Activated naive CD4-positive, alpha-beta T cell treated with anti-CD3 and anti-CD28 coated beads, Interleukin-2, amount 50 U/mL, for 24 hours (primary cell): ENCODE measurements around the gene AP3B1.

Experiments used
- H3K27ac Mint-ChIP-seq: one replicate; pipeline ENCODE4 v1.8.0; 2021; ENCODE audit warnings: mild to moderate bottlenecking, mixed read lengths
- H3K27me3 Mint-ChIP-seq: one replicate; pipeline ENCODE4 v1.8.0; 2021; ENCODE audit warnings: mixed read lengths
- H3K36me3 Mint-ChIP-seq: one replicate; pipeline ENCODE4 v1.8.0; 2021; ENCODE audit warnings: mixed read lengths
- H3K4me1 Mint-ChIP-seq: one replicate; pipeline ENCODE4 v1.8.0; 2021; ENCODE audit warnings: mixed read lengths
- H3K4me3 Mint-ChIP-seq: one replicate; pipeline ENCODE4 v1.8.0; 2021; ENCODE audit warnings: mild to moderate bottlenecking, mixed read lengths
- H3K9me3 Mint-ChIP-seq: one replicate; pipeline ENCODE4 v1.8.0; 2021; ENCODE audit warnings: mixed read lengths

The AP3B1 gene

GRCh38 chr5:78004559-78004958 is 289.9 kb downstream of the AP3B1 start:
- no peak overlapping the region for H3K27ac Mint-ChIP-seq

DNA sequence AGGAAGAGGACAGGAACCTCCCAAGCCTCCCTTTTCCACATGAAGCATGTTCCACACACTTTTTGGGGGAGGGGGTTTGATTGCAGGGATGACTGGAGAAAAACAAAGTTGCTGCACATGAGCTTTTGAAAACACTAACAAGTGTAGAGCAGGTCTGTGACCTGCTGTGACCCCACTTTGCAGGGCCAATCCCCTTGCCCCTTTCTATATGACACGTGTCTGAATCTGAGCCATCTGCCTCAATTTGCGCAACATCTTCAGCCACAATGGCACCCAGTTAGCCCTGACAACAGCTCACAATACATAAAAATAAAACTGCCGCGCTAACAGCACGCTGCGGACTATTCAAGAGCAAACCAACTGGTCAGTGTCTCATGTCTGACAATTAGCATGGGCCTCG is 290.6 kb downstream of the AP3B1 start:
- Mint-ChIP-seq H3K4me3 (no peak overlapping the region), H3K9me3 (no peaks in the 10 kb centered on the region), H3K36me3 (peaks cover 25% of the 10 kb centered on the region), H3K27ac (no peak overlapping the region), H3K4me1 (no peaks in the 10 kb centered on the region), H3K27me3 (no peaks in the 10 kb centered on the region)

More at GRCh38 chr5:78004559-78004958, 289.9 kb downstream of the AP3B1 start:
- Mint-ChIP-seq H3K36me3 (peaks cover 19% of the 10 kb centered on the region), H3K9me3 (no peaks in the 10 kb centered on the region), H3K4me1 (no peaks in the 10 kb centered on the region), H3K27me3 (no peaks in the 10 kb centered on the region), H3K4me3 (no peak overlapping the region)

- Mint-ChIP-seq H3K4me3 (no peak overlapping the region), H3K4me1 (no peaks in the 10 kb centered on the region), H3K27me3 (no peaks in the 10 kb centered on the region), H3K9me3 (no peaks in the 10 kb centered on the region), H3K27ac (no peak overlapping the region), H3K36me3 (peaks cover 28% of the 10 kb centered on the region)
Observed at GRCh38 chr5:78003450-78003849, 291.0 kb downstream of the AP3B1 start.

- no peaks in the 10 kb centered on the region for H3K27me3 Mint-ChIP-seq
- no peak overlapping the region for H3K27ac Mint-ChIP-seq
- H3K9me3 Mint-ChIP-seq = no peaks in the 10 kb centered on the region
- H3K36me3 Mint-ChIP-seq = peaks cover 30% of the 10 kb centered on the region
- H3K4me1 Mint-ChIP-seq = no peaks in the 10 kb centered on the region
- H3K4me3 Mint-ChIP-seq = no peak overlapping the region
Observed at GRCh38 chr5:78002690-78003089, 291.8 kb downstream of the AP3B1 start.

DNA sequence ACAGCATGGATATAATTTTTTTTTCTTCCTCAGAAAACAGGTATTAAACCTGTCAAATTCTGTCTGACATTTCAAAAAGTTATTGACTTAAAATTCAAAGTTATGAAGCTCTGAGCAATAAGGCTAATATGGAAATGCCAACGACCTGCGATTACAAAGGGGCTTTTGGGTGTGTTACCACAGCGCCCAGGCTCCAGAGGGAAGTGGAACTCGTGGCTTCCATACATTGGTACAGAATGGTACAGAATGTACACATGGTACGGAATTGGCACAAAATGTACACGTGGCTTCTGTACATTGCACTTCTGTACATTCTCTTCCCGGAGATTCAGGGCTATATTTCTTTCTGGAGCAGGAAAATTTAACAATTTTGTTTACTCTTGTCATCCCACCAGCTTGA is 293.3 kb downstream of the AP3B1 start:
- H3K36me3 Mint-ChIP-seq = peaks cover 33% of the 10 kb centered on the region
- no peaks in the 10 kb centered on the region for H3K9me3 Mint-ChIP-seq
- no peak overlapping the region for H3K27ac Mint-ChIP-seq
- no peak overlapping the region for H3K4me3 Mint-ChIP-seq
- no peaks in the 10 kb centered on the region for H3K27me3 Mint-ChIP-seq
- no peaks in the 10 kb centered on the region for H3K4me1 Mint-ChIP-seq

DNA sequence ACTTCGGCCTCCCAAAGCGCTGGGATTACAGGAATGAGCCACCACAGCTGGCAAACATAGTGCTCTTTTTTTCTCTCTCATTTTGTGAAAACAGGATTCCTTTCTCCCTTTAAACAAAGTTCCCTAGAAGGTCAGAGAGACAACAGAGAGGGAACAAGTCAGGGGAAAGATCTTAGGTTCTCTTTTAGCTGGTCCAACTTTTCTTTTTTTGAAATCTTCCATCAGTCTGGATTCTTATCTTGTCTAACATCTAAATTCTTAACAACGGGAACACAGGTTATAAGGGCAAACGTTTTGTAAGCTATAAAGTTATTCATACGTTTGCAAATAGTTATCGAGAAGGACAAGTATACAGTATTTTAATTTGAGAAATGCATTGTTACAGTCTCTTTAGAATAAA is 294.3 kb downstream of the AP3B1 start:
- Mint-ChIP-seq H3K9me3 (no peaks in the 10 kb centered on the region), H3K36me3 (peaks cover 31% of the 10 kb centered on the region), H3K4me3 (no peak overlapping the region), H3K4me1 (no peaks in the 10 kb centered on the region), H3K27me3 (no peaks in the 10 kb centered on the region), H3K27ac (no peak overlapping the region)

- H3K9me3 Mint-ChIP-seq = no peaks in the 10 kb centered on the region
- no peak overlapping the region for H3K4me3 Mint-ChIP-seq
- peaks cover 33% of the 10 kb centered on the region for H3K36me3 Mint-ChIP-seq
- no peaks in the 10 kb centered on the region for H3K27me3 Mint-ChIP-seq
- no peaks in the 10 kb centered on the region for H3K4me1 Mint-ChIP-seq
- H3K27ac Mint-ChIP-seq = no peak overlapping the region
Observed at GRCh38 chr5:77999399-77999798, 295.1 kb downstream of the AP3B1 start.

GRCh38 chr5:77996943-77997342 is 297.6 kb downstream of the AP3B1 start:
- no peak overlapping the region for H3K4me3 Mint-ChIP-seq

DNA sequence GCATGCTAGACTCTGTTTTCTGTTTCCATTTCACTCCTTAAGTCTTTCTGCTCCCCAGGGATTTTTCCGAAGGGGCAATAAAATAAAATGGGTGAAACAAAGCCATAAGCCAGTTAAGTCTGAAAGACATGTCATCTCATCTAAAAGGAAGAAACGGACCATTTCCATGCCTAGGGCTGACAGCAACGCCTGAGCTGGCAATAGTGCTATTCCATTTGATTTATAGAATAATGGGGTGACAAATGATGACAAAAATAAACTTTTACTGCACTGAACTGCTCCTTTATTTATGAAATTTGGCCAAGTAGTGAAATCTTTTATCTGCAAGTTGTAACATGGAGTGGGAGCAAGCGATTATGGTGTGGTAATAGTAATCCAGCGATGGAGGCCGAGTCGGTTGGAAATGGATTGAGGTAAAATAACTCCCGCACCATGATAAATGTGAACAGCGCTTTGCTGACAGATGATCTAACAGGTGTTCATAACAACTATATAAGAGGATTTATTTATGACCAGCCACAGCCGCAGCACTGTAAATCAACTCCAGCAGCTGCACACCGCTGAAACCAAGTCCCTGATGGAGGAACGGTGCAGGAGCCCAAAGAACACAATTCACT is 298.6 kb downstream of the AP3B1 start:
- Mint-ChIP-seq H3K27ac (no peak overlapping the region), H3K36me3 (peaks cover 26% of the 10 kb centered on the region), H3K9me3 (no peaks in the 10 kb centered on the region), H3K27me3 (no peaks in the 10 kb centered on the region), H3K4me3 (no peak overlapping the region), H3K4me1 (no peaks in the 10 kb centered on the region)

More at GRCh38 chr5:77996943-77997342, 297.6 kb downstream of the AP3B1 start:
- no peaks in the 10 kb centered on the region for H3K9me3 Mint-ChIP-seq
- no peak overlapping the region for H3K27ac Mint-ChIP-seq
- no peaks in the 10 kb centered on the region for H3K27me3 Mint-ChIP-seq
- H3K4me1 Mint-ChIP-seq = no peaks in the 10 kb centered on the region
- H3K36me3 Mint-ChIP-seq = peaks cover 31% of the 10 kb centered on the region

DNA sequence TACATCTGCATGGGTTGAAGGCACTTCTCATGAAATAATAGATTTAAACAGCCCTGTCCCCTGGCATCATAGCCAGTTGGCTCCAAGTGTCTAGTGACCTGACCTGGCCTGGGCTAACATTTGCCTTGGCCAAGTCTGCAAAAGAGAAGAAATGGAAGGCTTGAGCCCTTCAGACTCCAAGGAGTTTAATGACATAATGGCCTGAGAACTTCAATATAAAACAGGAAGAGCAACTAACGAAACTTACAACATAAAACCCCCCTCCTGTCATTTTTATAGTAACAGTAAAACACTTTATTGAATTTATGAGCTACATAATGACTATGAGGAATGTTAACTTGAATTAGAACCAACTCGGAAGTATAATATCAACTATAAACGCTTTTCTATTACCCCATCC is 299.6 kb downstream of the AP3B1 start:
- Mint-ChIP-seq H3K9me3 (no peaks in the 10 kb centered on the region), H3K4me1 (no peaks in the 10 kb centered on the region), H3K36me3 (peaks cover 23% of the 10 kb centered on the region), H3K4me3 (no peak overlapping the region), H3K27me3 (no peaks in the 10 kb centered on the region), H3K27ac (no peak overlapping the region)

GRCh38 chr5:77993855-77994318 is 300.6 kb downstream of the AP3B1 start:
- Mint-ChIP-seq H3K4me3 (no peak overlapping the region), H3K4me1 (no peaks in the 10 kb centered on the region), H3K27me3 (no peaks in the 10 kb centered on the region), H3K36me3 (peaks cover 17% of the 10 kb centered on the region), H3K27ac (no peak overlapping the region), H3K9me3 (no peaks in the 10 kb centered on the region)

- Mint-ChIP-seq H3K4me3 (no peak overlapping the region), H3K36me3 (peaks cover 13% of the 10 kb centered on the region), H3K4me1 (no peaks in the 10 kb centered on the region), H3K27ac (no peak overlapping the region), H3K27me3 (no peaks in the 10 kb centered on the region), H3K9me3 (no peaks in the 10 kb centered on the region)
Observed at GRCh38 chr5:77993141-77993854, 301.2 kb downstream of the AP3B1 start.

- Mint-ChIP-seq H3K4me3 (no peak overlapping the region), H3K27me3 (no peaks in the 10 kb centered on the region), H3K27ac (no peak overlapping the region), H3K36me3 (peaks cover 9% of the 10 kb centered on the region), H3K9me3 (no peaks in the 10 kb centered on the region), H3K4me1 (no peaks in the 10 kb centered on the region)
Observed at GRCh38 chr5:77991084-77991483, 303.4 kb downstream of the AP3B1 start.

DNA sequence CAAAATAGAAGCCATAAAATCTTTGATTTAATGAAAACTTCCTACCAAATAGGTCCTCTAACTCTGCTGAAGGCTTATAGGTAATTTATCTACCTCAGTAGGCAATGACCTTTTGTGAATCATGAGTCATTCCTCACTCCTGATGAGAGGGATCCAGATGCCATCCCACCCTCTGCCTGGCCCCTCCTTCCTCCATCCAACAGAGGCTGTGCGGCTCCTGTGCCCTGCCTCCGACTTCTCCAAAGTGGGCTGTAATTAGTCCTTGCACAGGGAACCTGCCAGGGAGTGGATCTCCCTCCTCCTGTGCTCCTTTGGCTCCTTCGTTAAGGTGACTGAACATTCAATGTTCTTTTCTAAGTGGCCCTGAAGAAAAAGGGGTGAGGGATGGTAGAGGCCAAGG is 304.5 kb downstream of the AP3B1 start:
- no peak overlapping the region for H3K4me3 Mint-ChIP-seq
- H3K36me3 Mint-ChIP-seq = peaks cover 9% of the 10 kb centered on the region
- H3K9me3 Mint-ChIP-seq = no peaks in the 10 kb centered on the region
- H3K27ac Mint-ChIP-seq = no peak overlapping the region
- H3K27me3 Mint-ChIP-seq = no peaks in the 10 kb centered on the region
- no peaks in the 10 kb centered on the region for H3K4me1 Mint-ChIP-seq

GRCh38 chr5:77987988-77988387 is 306.5 kb downstream of the AP3B1 start:
- Mint-ChIP-seq H3K27me3 (no peaks in the 10 kb centered on the region), H3K27ac (no peak overlapping the region)

DNA sequence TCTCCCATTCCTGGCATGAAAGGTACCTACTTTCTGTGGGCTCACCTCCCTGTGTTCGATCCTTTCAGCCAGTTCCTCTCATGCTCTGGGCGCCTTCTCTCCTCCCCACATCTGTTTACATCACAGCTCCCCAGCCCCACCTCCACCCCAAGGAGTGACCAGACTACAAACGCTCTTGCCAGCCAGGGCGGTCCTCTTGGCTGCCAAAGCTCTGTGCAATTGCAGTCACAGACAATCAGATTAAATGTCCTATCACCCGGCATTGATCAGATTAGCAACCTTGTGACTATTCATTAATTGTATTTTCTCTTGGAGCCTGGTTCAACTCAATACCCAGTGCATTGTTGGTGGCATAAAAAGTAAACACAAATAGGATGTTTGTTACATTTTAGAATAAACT is 307.2 kb downstream of the AP3B1 start:
- no peaks in the 10 kb centered on the region for H3K4me1 Mint-ChIP-seq
- no peak overlapping the region for H3K4me3 Mint-ChIP-seq
- H3K9me3 Mint-ChIP-seq = no peaks in the 10 kb centered on the region
- no peak overlapping the region for H3K27ac Mint-ChIP-seq
- no peaks in the 10 kb centered on the region for H3K27me3 Mint-ChIP-seq
- no peaks in the 10 kb centered on the region for H3K36me3 Mint-ChIP-seq

More at GRCh38 chr5:77987988-77988387, 306.5 kb downstream of the AP3B1 start:
- no peaks in the 10 kb centered on the region for H3K4me1 Mint-ChIP-seq
- H3K9me3 Mint-ChIP-seq = no peaks in the 10 kb centered on the region
- no peak overlapping the region for H3K4me3 Mint-ChIP-seq
- H3K36me3 Mint-ChIP-seq = peaks cover 3% of the 10 kb centered on the region
